ENCODE data around the gene CNN2. TPM values are rescaled to one million over a fixed set of nuclear protein-coding genes. Genes with fewer than 3 reads are reported as not detected.

Gene CNN2
- total RNA-seq, 4 donors from 2014 or later = 60.7 to 88.2 (median 82.2) TPM

DNA sequence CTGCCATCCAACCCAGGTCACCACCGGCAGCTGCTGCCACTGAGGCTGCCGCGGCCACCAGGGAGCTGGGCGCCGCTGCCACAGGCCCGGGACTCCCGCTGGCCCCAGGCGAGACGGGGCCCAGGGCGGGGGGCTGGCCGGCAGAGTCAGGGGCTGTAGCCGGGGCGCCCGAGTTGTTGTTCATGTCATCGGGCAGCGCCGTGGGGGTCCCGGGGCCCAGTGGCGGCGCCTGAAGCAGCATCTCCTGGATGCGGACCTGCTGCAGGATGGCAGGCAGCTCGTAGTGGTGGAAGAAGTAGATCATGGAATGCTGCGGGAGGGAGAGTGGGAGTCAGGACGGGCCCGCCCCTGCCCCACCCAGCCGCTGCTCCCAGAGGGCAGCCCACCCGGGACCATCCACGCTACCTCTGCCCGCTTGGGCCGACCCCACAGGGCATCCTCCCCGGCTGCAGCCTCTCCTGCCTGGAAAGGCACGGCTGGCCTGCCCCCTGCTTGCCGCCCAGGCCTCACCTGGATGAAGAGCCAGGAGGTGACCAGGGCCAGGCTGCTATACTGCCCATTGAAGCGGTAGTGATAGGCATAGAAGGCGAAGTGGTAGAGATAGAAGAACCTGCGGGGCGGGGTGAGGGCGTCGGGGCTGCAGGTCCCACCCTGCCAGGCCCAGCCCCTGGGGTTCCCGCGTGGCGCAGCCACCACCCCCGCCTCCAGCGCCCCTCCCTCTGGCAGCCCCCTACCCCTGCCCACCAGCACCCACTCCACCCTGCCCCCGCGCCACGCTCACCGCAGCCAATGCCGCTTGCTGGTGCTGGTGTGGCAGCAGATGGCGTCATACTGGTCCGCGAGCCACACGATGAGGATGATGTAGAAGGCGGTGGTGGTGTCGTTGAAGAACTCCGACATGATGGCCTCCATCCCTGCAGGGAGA is 15.6 kb upstream of the CNN2 start:
- TF ChIP-seq, protein P1, sequence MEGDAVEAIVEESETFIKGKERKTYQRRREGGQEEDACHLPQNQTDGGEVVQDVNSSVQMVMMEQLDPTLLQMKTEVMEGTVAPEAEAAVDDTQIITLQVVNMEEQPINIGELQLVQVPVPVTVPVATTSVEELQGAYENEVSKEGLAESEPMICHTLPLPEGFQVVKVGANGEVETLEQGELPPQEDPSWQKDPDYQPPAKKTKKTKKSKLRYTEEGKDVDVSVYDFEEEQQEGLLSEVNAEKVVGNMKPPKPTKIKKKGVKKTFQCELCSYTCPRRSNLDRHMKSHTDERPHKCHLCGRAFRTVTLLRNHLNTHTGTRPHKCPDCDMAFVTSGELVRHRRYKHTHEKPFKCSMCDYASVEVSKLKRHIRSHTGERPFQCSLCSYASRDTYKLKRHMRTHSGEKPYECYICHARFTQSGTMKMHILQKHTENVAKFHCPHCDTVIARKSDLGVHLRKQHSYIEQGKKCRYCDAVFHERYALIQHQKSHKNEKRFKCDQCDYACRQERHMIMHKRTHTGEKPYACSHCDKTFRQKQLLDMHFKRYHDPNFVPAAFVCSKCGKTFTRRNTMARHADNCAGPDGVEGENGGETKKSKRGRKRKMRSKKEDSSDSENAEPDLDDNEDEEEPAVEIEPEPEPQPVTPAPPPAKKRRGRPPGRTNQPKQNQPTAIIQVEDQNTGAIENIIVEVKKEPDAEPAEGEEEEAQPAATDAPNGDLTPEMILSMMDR (IDR thresholded peaks at IDR 0.05) = no peak
- TF ChIP-seq POLR2A (IDR thresholded peaks at IDR 0.05) = no peak
- H3K9me3 ChIP-seq = no peaks in the 10 kb centered on the region
- peaks cover 41 to 42% of the 10 kb centered on the region in 2 donors for H3K36me3 ChIP-seq
- H3K27me3 ChIP-seq = no peaks in the 10 kb centered on the region
- no peak overlapping the region for H3K4me3 ChIP-seq (replicated peaks in 1 of 3)
- no peak overlapping the region for H3K27ac ChIP-seq
- no peak for DNase-seq
- intact Hi-C loops (cut with DNase I) = no loop called here
- WGBS, 2 donors = 96 to 97% methylated on average over 31 to 40 of the region's 56 CpGs
- H3K4me1 ChIP-seq = peaks cover 0 to 5% of the 10 kb centered on the region in 2 donors

DNA sequence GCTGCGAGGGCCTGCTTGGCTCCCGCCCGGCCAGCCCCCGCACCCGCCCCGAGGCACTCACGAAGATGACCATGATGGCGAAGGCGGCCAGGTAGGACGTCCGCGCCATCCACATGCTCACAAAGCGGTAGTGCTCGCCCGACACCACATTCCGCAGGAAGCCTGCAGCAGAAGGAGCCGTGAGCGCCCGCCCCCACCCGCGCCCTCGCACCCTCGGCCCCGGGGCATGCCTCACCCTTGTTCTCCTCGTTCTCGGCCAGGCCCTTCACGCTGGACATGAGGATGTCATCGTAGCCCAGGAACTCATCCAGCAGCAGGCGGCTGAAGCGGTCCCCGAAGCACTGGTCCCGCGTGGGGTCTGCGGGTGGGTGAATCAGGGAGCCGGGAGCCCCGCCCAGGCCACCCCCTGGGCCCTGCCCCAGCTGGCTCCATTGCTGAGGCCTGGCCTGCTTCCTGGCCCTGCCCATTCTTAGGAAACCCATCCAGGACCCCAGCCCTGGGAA is 14.5 kb upstream of the CNN2 start:
- Histone ChIP-seq H3K4me3 (replicated peaks in 1 of 3) (no peak overlapping the region), H3K4me1 (peaks cover under 1 to 15% of the 10 kb centered on the region in 2 donors), H3K9me3 (no peaks in the 10 kb centered on the region), H3K27ac (no peak overlapping the region), H3K27me3 (no peaks in the 10 kb centered on the region), H3K36me3 (peaks cover 41 to 42% of the 10 kb centered on the region in 2 donors)
- intact Hi-C loops (cut with DNase I) = no loop called here
- TF ChIP-seq POLR2A (IDR thresholded peaks at IDR 0.05) = no peak
- TF ChIP-seq, protein P1 (IDR thresholded peaks at IDR 0.05) = no peak
- WGBS, 2 donors = 91 to 97% methylated on average over 14 to 20 of the region's 36 CpGs
- no peak for DNase-seq

DNA sequence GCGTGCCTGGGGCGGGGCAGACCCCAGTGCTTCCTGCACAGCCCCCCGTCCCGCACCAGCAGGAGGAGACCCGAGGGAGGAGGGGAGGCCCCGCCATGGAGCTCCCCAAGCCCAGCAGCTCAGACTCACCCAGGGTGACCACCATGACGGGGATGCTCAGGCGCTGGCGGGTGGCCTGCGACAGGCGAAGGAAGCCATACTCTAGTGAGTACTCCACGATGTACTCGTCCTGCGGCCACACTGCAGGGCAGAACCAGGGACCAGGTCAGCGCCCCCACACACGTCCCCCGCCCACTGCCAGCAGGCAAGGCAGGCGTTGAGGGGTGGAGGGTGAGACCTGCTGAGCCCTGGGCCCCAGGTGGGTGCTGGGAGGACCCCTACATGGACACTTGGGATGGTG is 14.1 kb upstream of the CNN2 start:
- Histone ChIP-seq H3K4me3 (replicated peaks in 1 of 3) (no peak overlapping the region), H3K27ac (no peak overlapping the region), H3K4me1 (peaks cover 5 to 20% of the 10 kb centered on the region in 2 donors), H3K36me3 (peaks cover 41 to 42% of the 10 kb centered on the region in 2 donors), H3K9me3 (no peaks in the 10 kb centered on the region), H3K27me3 (no peaks in the 10 kb centered on the region)
- WGBS, 2 donors = 91% methylated on average over 8 of the region's 18 CpGs; no CpG with 5 or more reads in 1 of the 2 donors
- no peak for DNase-seq
- TF ChIP-seq, protein P1 (IDR thresholded peaks at IDR 0.05) = no peak
- TF ChIP-seq POLR2A (IDR thresholded peaks at IDR 0.05) = no peak
- intact Hi-C loops (cut with DNase I) = no loop called here

DNA sequence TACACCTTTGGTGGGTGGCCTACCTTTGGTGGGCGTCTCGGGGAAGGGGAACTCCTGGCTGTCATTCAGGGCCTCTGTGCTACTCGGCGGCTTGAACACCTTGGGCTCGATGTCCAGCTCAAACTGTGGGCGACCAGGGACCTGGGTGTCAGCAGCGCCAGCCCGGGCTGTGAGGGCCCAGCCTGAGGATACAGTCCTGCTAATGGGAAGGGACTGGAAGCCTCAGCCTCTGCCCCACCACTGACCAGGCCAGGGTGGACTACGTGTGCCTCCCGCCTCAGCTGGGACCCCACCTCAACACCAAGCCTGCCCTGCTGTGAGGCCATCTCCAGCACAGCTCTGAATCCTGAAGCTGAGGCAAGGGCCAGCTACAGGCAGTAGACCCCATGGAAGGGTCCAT is 13.2 kb upstream of the CNN2 start:
- Histone ChIP-seq H3K4me1 (peaks cover 12 to 29% of the 10 kb centered on the region in 2 donors), H3K9me3 (no peaks in the 10 kb centered on the region), H3K27me3 (no peaks in the 10 kb centered on the region), H3K27ac (no peak overlapping the region), H3K36me3 (peaks cover 41% of the 10 kb centered on the region in 2 donors), H3K4me3 (replicated peaks in 1 of 3) (no peak overlapping the region)
- intact Hi-C loops (cut with DNase I) = no loop called here
- no peak for DNase-seq
- TF ChIP-seq, protein P1 (IDR thresholded peaks at IDR 0.05) = no peak
- no peak for TF ChIP-seq POLR2A (IDR thresholded peaks at IDR 0.05)
- 100% methylated on average over 4 to 10 of the region's 10 CpGs for WGBS, 2 donors

Data from thyroid gland (tissue), 4 donors.